ENCODE measurements around the gene NMNAT3.

DNA sequence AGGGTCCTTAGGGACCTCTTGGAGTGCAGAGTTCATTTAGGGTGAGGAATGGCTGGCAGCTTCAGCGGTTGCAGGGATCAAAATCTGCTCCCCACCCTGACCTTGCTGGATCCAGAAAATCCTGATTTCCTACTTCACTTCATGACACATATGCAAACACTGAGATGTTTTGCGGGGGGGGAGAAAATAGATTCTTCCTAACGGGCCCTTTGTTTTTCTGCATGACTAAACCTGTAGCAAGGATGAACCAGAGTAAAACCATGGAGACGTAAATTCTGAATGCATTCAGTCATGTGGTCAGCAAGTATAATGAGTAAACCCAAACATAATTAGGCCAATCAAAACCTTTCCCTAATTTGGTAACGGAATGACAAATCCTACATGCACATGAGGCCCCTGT, 118.2 kb downstream of the NMNAT3 start:
- TF ChIP-seq CTCF (IDR thresholded peaks at IDR 0.05; ENCODE audit: low read depth, low read length, poor library complexity, severe bottlenecking) = no peak
- no peak for TF ChIP-seq EZH2phosphoT487 (IDR thresholded peaks at IDR 0.05; ENCODE audit: borderline replicate concordance, low read length)
